ENCODE measurements around the gene EPHA5. TPM values are rescaled to one million over a fixed set of nuclear protein-coding genes. Genes with fewer than 3 reads are reported as not detected.

EPHA5 gene
- total RNA-seq, 1 experiment from 2014 or later = 1.9 TPM

DNA sequence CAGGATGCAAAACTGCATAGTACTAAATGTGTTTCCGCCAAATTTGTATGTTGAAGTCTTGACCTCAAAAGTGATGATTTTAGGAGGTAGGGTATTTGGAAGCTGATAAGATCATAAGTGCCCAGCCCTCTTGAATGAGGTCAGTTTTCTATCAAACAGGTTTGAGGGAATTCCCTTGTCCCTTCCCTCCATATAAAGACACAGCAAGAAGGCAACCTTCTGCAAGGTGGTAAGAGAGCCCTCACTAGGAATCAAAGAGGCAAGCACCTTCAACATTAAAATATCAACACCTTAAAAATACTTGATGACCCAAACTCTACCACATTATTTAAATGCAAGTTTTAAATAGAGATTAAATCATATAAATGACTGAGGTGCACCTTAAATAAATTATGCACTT lies 288.6 kb downstream of the EPHA5 start:
- ATAC-seq (no peak), DNase-seq (ENCODE audit: low read depth, low spot score) (no peak)
- Histone ChIP-seq H3K36me3 (ENCODE audit: control insufficient read depth, insufficient read depth, low read length) (no peaks in the 10 kb centered on the region), H3K27me3 (ENCODE audit: control insufficient read depth, insufficient read depth, low read length) (no peaks in the 10 kb centered on the region), H3K27ac (ENCODE audit: low read length) (no peak overlapping the region), H3K4me1 (ENCODE audit: control insufficient read depth, insufficient read depth, low read length) (no peaks in the 10 kb centered on the region), H3K4me3 (ENCODE audit: low read depth in 2 of 2, low read length in 2 of 2) (no peak overlapping the region), H3K9me3 (ENCODE audit: control insufficient read depth, insufficient read depth, low read depth, low read length) (no peaks in the 10 kb centered on the region)
- no TSS peak for BruUV-seq (replicated peaks)
- in situ Hi-C loops (cut with HindIII; ENCODE audit: low pct_unique_long_range_greater_than_20kb, low sequenced_read_pairs) = no loop called here
- POLR2A ChIA-PET = no interaction called here
- CTCF ChIA-PET = no interaction called here
- no peak for TF ChIP-seq POLR2AphosphoS5 (IDR thresholded peaks at IDR 0.05; ENCODE audit: low read depth, low read length)
- TF ChIP-seq, protein P1, sequence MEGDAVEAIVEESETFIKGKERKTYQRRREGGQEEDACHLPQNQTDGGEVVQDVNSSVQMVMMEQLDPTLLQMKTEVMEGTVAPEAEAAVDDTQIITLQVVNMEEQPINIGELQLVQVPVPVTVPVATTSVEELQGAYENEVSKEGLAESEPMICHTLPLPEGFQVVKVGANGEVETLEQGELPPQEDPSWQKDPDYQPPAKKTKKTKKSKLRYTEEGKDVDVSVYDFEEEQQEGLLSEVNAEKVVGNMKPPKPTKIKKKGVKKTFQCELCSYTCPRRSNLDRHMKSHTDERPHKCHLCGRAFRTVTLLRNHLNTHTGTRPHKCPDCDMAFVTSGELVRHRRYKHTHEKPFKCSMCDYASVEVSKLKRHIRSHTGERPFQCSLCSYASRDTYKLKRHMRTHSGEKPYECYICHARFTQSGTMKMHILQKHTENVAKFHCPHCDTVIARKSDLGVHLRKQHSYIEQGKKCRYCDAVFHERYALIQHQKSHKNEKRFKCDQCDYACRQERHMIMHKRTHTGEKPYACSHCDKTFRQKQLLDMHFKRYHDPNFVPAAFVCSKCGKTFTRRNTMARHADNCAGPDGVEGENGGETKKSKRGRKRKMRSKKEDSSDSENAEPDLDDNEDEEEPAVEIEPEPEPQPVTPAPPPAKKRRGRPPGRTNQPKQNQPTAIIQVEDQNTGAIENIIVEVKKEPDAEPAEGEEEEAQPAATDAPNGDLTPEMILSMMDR (IDR thresholded peaks at IDR 0.05) = no peak
- TF ChIP-seq SIN3A (IDR thresholded peaks at IDR 0.05; ENCODE audit: borderline replicate concordance, insufficient read depth, low read depth, low read length) = no peak
- TF ChIP-seq TCF7L2 (IDR thresholded peaks at IDR 0.05; ENCODE audit: low read depth, low read length) = no peak
- TF ChIP-seq, protein P2, sequence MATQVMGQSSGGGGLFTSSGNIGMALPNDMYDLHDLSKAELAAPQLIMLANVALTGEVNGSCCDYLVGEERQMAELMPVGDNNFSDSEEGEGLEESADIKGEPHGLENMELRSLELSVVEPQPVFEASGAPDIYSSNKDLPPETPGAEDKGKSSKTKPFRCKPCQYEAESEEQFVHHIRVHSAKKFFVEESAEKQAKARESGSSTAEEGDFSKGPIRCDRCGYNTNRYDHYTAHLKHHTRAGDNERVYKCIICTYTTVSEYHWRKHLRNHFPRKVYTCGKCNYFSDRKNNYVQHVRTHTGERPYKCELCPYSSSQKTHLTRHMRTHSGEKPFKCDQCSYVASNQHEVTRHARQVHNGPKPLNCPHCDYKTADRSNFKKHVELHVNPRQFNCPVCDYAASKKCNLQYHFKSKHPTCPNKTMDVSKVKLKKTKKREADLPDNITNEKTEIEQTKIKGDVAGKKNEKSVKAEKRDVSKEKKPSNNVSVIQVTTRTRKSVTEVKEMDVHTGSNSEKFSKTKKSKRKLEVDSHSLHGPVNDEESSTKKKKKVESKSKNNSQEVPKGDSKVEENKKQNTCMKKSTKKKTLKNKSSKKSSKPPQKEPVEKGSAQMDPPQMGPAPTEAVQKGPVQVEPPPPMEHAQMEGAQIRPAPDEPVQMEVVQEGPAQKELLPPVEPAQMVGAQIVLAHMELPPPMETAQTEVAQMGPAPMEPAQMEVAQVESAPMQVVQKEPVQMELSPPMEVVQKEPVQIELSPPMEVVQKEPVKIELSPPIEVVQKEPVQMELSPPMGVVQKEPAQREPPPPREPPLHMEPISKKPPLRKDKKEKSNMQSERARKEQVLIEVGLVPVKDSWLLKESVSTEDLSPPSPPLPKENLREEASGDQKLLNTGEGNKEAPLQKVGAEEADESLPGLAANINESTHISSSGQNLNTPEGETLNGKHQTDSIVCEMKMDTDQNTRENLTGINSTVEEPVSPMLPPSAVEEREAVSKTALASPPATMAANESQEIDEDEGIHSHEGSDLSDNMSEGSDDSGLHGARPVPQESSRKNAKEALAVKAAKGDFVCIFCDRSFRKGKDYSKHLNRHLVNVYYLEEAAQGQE (IDR thresholded peaks at IDR 0.05; ENCODE audit: insufficient read depth in 1 of 2, low read depth in 2 of 2, low read length in 1 of 2) = no peak
- intact Hi-C loops (cut with micrococcal nuclease; ENCODE audit: unreplicated experiment) = no loop called here

- ChIA-PET CTCF (no interaction called here), POLR2A (no interaction called here)
- in situ Hi-C loops (cut with HindIII; ENCODE audit: low pct_unique_long_range_greater_than_20kb, low sequenced_read_pairs) (no loop called here), intact Hi-C loops (cut with micrococcal nuclease; ENCODE audit: unreplicated experiment) (no loop called here)
- no peak for DNase-seq (ENCODE audit: low read depth, low spot score)
- Histone ChIP-seq H3K9me3 (ENCODE audit: control insufficient read depth, insufficient read depth, low read depth, low read length) (no peaks in the 10 kb centered on the region), H3K36me3 (ENCODE audit: control insufficient read depth, insufficient read depth, low read length) (no peaks in the 10 kb centered on the region), H3K27ac (ENCODE audit: low read length) (no peak overlapping the region), H3K4me1 (ENCODE audit: control insufficient read depth, insufficient read depth, low read length) (no peaks in the 10 kb centered on the region), H3K27me3 (ENCODE audit: control insufficient read depth, insufficient read depth, low read length) (no peaks in the 10 kb centered on the region), H3K4me3 (ENCODE audit: low read depth in 2 of 2, low read length in 2 of 2) (no peak overlapping the region)
- BruUV-seq (replicated peaks) = no TSS peak
- TF ChIP-seq, protein P1 (IDR thresholded peaks at IDR 0.05) = no peak
- TF ChIP-seq TCF7L2 (IDR thresholded peaks at IDR 0.05; ENCODE audit: low read depth, low read length) (no peak), POLR2AphosphoS5 (IDR thresholded peaks at IDR 0.05; ENCODE audit: low read depth, low read length) (no peak)
- TF ChIP-seq, protein P2 (IDR thresholded peaks at IDR 0.05; ENCODE audit: insufficient read depth in 1 of 2, low read depth in 2 of 2, low read length in 1 of 2) = no peak
- no peak for ATAC-seq
Observed at GRCh38 chr4:65370709-65371108, 299.6 kb downstream of the EPHA5 start.
